ENCODE data around the gene TFPI. TPM values are rescaled to one million over a fixed set of nuclear protein-coding genes. Genes with fewer than 3 reads are reported as not detected.

TFPI gene
- total and polyA plus RNA-seq, 8 donors: 7.5 to 118 (median 16.8) TPM

GRCh38 chr2:187549951-187550555 is 4.2 kb downstream of the TFPI start:
- Histone ChIP-seq H3K4me3 (peak overlapping the region in 3 of 4 donors; percentile 6 to 49 (median 15)), H3K27ac (peak overlapping the region in 4 of 5 donors; percentile 15 to 73 (median 36))
- no peak for DNase-seq

DNA sequence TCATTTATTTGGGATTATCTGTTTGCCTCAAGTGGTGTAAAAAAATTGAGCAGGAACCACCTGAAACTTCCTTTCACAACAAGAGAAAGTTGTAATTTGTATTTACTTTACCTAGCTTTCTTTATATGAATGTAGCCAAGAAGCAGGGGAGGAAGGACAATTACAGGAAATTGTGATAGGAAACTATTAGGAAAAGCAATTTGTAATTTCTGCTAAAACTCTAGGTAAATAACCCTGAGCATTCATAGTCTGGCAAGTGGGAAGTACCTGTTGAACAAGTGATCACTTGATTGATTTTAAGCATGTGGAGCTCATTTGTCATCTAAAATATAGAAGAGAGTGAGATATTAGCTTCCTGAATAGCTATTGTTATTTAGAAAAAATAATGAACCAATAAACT is 5.0 kb downstream of the TFPI start:
- Histone ChIP-seq H3K27ac (peak overlapping the region in 3 of 5 donors; percentile 18 to 73 (median 53)), H3K27me3 (no peaks in the 10 kb centered on the region), H3K4me3 (peak overlapping the region in 1 of 4 donors; percentile 8), H3K4me1 (peaks cover 1 to 52% (median 9%) of the 10 kb centered on the region in 4 donors), H3K36me3 (no peaks in the 10 kb centered on the region), H3K9me3 (no peaks in the 10 kb centered on the region)
- TF ChIP-seq CTCF (IDR thresholded peaks at IDR 0.05) (no peak), POLR2A (IDR thresholded peaks at IDR 0.05) (no peak), POLR2AphosphoS5 (IDR thresholded peaks at IDR 0.05) (no peak), EP300 (IDR thresholded peaks at IDR 0.05) (no peak)
- intact Hi-C loops (cut with DNase I; ENCODE audit: low total_unique reads): no loop called here
- no peak for DNase-seq

More at GRCh38 chr2:187549951-187550555, 4.2 kb downstream of the TFPI start:
- Histone ChIP-seq H3K9me3 (no peaks in the 10 kb centered on the region), H3K4me1 (peaks cover 0 to 51% (median 10%) of the 10 kb centered on the region in 4 donors), H3K27me3 (no peaks in the 10 kb centered on the region), H3K36me3 (no peaks in the 10 kb centered on the region)
- WGBS, 5 donors: 31 to 61% (median 44%) methylated on average over 3 of the region's 3 CpGs
- no peak for TF ChIP-seq POLR2A (IDR thresholded peaks at IDR 0.05)
- TF ChIP-seq POLR2AphosphoS5 (IDR thresholded peaks at IDR 0.05): no peak
- TF ChIP-seq CTCF (IDR thresholded peaks at IDR 0.05): no peak
- TF ChIP-seq EP300 (IDR thresholded peaks at IDR 0.05): no peak
- intact Hi-C loops (cut with DNase I; ENCODE audit: low total_unique reads): no loop called here

GRCh38 chr2:187548656-187549055 is 5.6 kb downstream of the TFPI start:
- DNase-seq: no peak
- H3K9me3 ChIP-seq: no peaks in the 10 kb centered on the region
- H3K27me3 ChIP-seq: no peaks in the 10 kb centered on the region
- no peak overlapping the region for H3K4me3 ChIP-seq
- H3K27ac ChIP-seq: peak overlapping the region in 4 of 5 donors; percentile 16 to 73 (median 36)
- TF ChIP-seq POLR2AphosphoS5 (IDR thresholded peaks at IDR 0.05) (no peak), CTCF (IDR thresholded peaks at IDR 0.05) (no peak), POLR2A (IDR thresholded peaks at IDR 0.05) (no peak), EP300 (IDR thresholded peaks at IDR 0.05) (no peak)
- no peaks in the 10 kb centered on the region for H3K36me3 ChIP-seq
- H3K4me1 ChIP-seq: peaks cover 6 to 52% (median 8%) of the 10 kb centered on the region in 4 donors
- intact Hi-C loops (cut with DNase I; ENCODE audit: low total_unique reads): no loop called here

DNA sequence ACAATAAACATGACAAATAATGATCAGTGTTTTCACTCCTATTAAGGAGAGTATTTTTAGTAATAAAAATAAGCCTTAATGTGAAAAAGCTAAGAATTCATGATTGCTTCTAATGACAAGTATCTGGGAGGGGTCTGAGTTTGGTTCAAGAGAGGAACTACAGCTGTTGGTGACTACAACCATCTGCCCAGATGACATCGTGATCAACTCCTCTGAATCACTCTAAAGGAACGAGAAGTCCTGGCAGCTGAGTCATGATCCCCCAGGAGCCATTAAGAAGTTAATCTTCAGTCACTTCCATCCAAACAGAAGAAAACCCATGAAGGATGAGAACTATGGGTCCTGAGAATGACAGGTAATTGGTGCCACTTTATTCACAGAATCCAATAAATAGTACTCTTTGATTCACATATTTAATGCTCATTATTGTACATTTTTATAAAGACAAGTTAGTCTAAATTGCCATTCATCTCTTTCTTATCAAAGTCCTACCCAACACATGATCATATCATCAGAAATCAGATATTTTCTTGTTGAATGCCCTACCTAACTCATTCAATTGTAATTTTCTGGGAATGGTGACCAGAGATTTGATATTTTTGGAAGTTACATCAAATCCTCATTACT is 6.8 kb downstream of the TFPI start:
- DNase-seq: peak in 1 of 2 donors; percentile 75
- 34 to 49% (median 41%) methylated on average over 2 of the region's 2 CpGs for WGBS, 5 donors
- intact Hi-C loops (cut with DNase I; ENCODE audit: low total_unique reads): no loop called here

More for the DNA sequence above, 6.8 kb downstream of the TFPI start:
- no peaks in the 10 kb centered on the region for H3K9me3 ChIP-seq
- no peaks in the 10 kb centered on the region for H3K36me3 ChIP-seq
- peak overlapping the region in 4 of 5 donors; percentile 8 to 73 (median 44) for H3K27ac ChIP-seq
- peaks cover 7 to 59% (median 12%) of the 10 kb centered on the region in 4 donors for H3K4me1 ChIP-seq
- no peak for TF ChIP-seq POLR2A (IDR thresholded peaks at IDR 0.05)
- peak in 1 of 3 donors; percentile 57 for TF ChIP-seq POLR2AphosphoS5 (IDR thresholded peaks at IDR 0.05)
- H3K27me3 ChIP-seq: no peaks in the 10 kb centered on the region
- H3K4me3 ChIP-seq: no peak overlapping the region
